Ammon's horn (tissue), 1 donor: ENCODE measurements around the gene OR4C12.
"Not testable (repeated sequence)": the region's sequence is repeated elsewhere in the genome, so short reads cannot be mapped to it uniquely, and the experiment has no call there.

Source experiments
- DNase-seq: peaks from one replicate; pipeline ENCODE4 v3.0.0-alpha.2; 2016; ENCODE audit warnings: low spot score

The OR4C12 gene

GRCh38 chr11:49982435-49982834 lies at the start of gene OR4C12:
OR4C12 (minus strand) TSS chr11:49982535; CDS start chr11:49982501, 34 bp downstream.
- not testable (repeated sequence) for DNase-seq

GRCh38 chr11:50030193-50030592 lies 47.9 kb upstream of the OR4C12 start:
- peak; percentile 5 for DNase-seq

GRCh38 chr11:49995565-49995964 lies 13.2 kb upstream of the OR4C12 start:
- DNase-seq: peak; percentile 75

GRCh38 chr11:49973439-49973838 lies 8.9 kb downstream of the OR4C12 start:
- DNase-seq: not testable (repeated sequence)

- DNase-seq: no peak
Measured at GRCh38 chr11:49952091-49952490, 30.2 kb downstream of the OR4C12 start, which contains the start of gene OR4C13. OR4C13 (plus strand) TSS chr11:49952391; CDS start chr11:49952423, 32 bp downstream.

GRCh38 chr11:49948701-49949100 lies 33.6 kb downstream of the OR4C12 start:
- not testable (repeated sequence) for DNase-seq
